Aorta (tissue), 5 donors: Measurements from ENCODE around the gene RXRA. TPM values are rescaled to one million over a fixed set of nuclear protein-coding genes. Genes with fewer than 3 reads are reported as not detected.

Experiments used
- ATAC-seq: fragments of 200-7000 bp; cut with Tn5 transposase; one replicate; pipeline ENCODE4 v1.9.1; 2022; ENCODE audit warnings: moderate library complexity; ENCODE audit not compliant: low FRiP score
- DNase-seq, 2 donors: peaks; one replicate each; pipeline ENCODE4 v3.0.0-alpha.2; 2020
- H3K27ac ChIP-seq, 2 donors: one replicate each; pipeline ENCODE4 v1.5.1; 2013; ENCODE audit warnings: low read length in 2 of 2, mild to moderate bottlenecking in 2 of 2, moderate library complexity in 2 of 2, control low read depth in 1 of 2, inconsistent platforms in 1 of 2, low read depth in 1 of 2
- H3K27me3 ChIP-seq, 2 donors: one replicate each; pipeline ENCODE4 v1.6.1; 2013; ENCODE audit warnings: control low read depth in 1 of 2, low read length in 1 of 2, mild to moderate bottlenecking in 1 of 2, moderate library complexity in 1 of 2; ENCODE audit not compliant: insufficient read depth in 2 of 2, control insufficient read depth in 1 of 2
- H3K36me3 ChIP-seq, 2 donors: one replicate each; pipeline ENCODE4 v1.6.1; 2013; ENCODE audit warnings: control low read depth in 1 of 2, low read length in 1 of 2, mild to moderate bottlenecking in 1 of 2; ENCODE audit not compliant: insufficient read depth in 2 of 2, control insufficient read depth in 1 of 2
- H3K4me1 ChIP-seq, 2 donors: one replicate each; pipeline ENCODE4 v1.6.1; 2013; ENCODE audit warnings: low read length in 2 of 2, control low read depth in 1 of 2, mild to moderate bottlenecking in 1 of 2, moderate library complexity in 1 of 2; ENCODE audit not compliant: insufficient read depth in 2 of 2, control insufficient read depth in 1 of 2
- H3K4me3 ChIP-seq, 2 donors: one replicate each; pipeline ENCODE4 v1.5.1; 2013; ENCODE audit warnings: low read length in 2 of 2, control low read depth in 1 of 2, mild to moderate bottlenecking in 1 of 2
- H3K9me3 ChIP-seq: one replicate; pipeline ENCODE4 v1.6.1; 2013; ENCODE audit warnings: mild to moderate bottlenecking, low read length; ENCODE audit not compliant: control insufficient read depth
- WGBS, 2 donors: extraction: QIAGEN DNeasy Blood & Tissue Kit; methylation state at CpG; one replicate each; pipeline ENCODE4 v1.1.7; 2013; 5-methylcytosine and 5-hydroxymethylcytosine counted together
- intact Hi-C, 2 donors: fragments of 100-400 bp; cut with DNase I; formaldehyde crosslinking; loops; one replicate each; pipeline versions ENCODE4 v1.14.2 to v1.15.0; 2022
- polyA plus RNA-seq, 2 donors: library from polyadenylated mRNA; stranded (reverse); fragments of 200-250 nt; gene quantifications; one replicate each; pipeline ENCODE4 v1.2.3, GENCODE V29; 2013
- total RNA-seq, 2 donors: library from RNA; stranded (reverse); fragmentation: NEBNext Ultra II Directional; extraction: Animal tissue kit (Norgen Biotek cat#: 25700); gene quantifications; one replicate each; pipeline ENCODE4 v1.2.1, GENCODE V29; 2021
- donor health status: healthy with polysubstance abuse.
- donor health status: Bipolar disorder and iron deficiency.
- donor health status: DM: no; HTN: no; CAD: no.
- donor health status: DM: no; HTN: no; CAD: no.
- donor health status: DM: yes; HTN: yes; CAD: no.

Gene RXRA
- total and polyA plus RNA-seq, 4 donors, result 17.7 to 67.8 (median 32.7) TPM

- intact Hi-C loops, result loop anchor here in 1 of 2 donors (5.0 kb wide), 1 partner anchor 71 kb away; no protein-coding TSS in a partner anchor
- no peaks in the 10 kb centered on the region for H3K9me3 ChIP-seq
Observed at GRCh38 chr9:134476272-134476941, 150.2 kb downstream of the RXRA start.

GRCh38 chr9:134476942-134477335 lies 150.7 kb downstream of the RXRA start:
- ATAC-seq (no peak), DNase-seq (no peak)
- intact Hi-C loops, result loop anchor here in 1 of 2 donors (5.0 kb wide), 1 partner anchor 70 kb away; no protein-coding TSS in a partner anchor
- H3K4me1 ChIP-seq, result peaks cover 0 to 4% of the 10 kb centered on the region in 2 donors
- no peak overlapping the region for H3K4me3 ChIP-seq
- no peaks in the 10 kb centered on the region for H3K36me3 ChIP-seq
- no peaks in the 10 kb centered on the region for H3K9me3 ChIP-seq
- H3K27ac ChIP-seq, result peak overlapping the region in 1 of 2 donors; percentile 60
- WGBS, 2 donors, result 61 to 62% methylated on average over 15 of the region's 15 CpGs
- H3K27me3 ChIP-seq, result no peaks in the 10 kb centered on the region

More at GRCh38 chr9:134476272-134476941, 150.2 kb downstream of the RXRA start:
- no peak for DNase-seq
- 89 to 95% methylated on average over 9 of the region's 9 CpGs for whole genome bisulfite sequencing, 2 donors
- peaks cover 0 to 4% of the 10 kb centered on the region in 2 donors for H3K4me1 ChIP-seq
- no peaks in the 10 kb centered on the region for H3K27me3 ChIP-seq
- no peak for ATAC-seq
- H3K36me3 ChIP-seq, result no peaks in the 10 kb centered on the region
- peak overlapping the region in 1 of 2 donors; percentile 53 for H3K27ac ChIP-seq
- no peak overlapping the region for H3K4me3 ChIP-seq

- H3K9me3 ChIP-seq, result no peaks in the 10 kb centered on the region
- no peaks in the 10 kb centered on the region for H3K36me3 ChIP-seq
- 9 to 13% methylated on average over 15 of the region's 15 CpGs for WGBS, 2 donors
- DNase-seq (no peak), ATAC-seq (no peak)
- peaks cover 0 to 4% of the 10 kb centered on the region in 2 donors for H3K4me1 ChIP-seq
- no peaks in the 10 kb centered on the region for H3K27me3 ChIP-seq
- peak overlapping the region in 1 of 2 donors; percentile 60 for H3K27ac ChIP-seq
- H3K4me3 ChIP-seq, result no peak overlapping the region
- intact Hi-C loops, result loop anchor here in 1 of 2 donors (5.0 kb wide), 1 partner anchor 70 kb away; no protein-coding TSS in a partner anchor
Observed at GRCh38 chr9:134477342-134477925, 151.2 kb downstream of the RXRA start.

- Histone ChIP-seq H3K9me3 (no peaks in the 10 kb centered on the region), H3K27me3 (no peaks in the 10 kb centered on the region), H3K36me3 (no peaks in the 10 kb centered on the region), H3K27ac (peak overlapping the region in 1 of 2 donors; percentile 53), H3K4me1 (peaks cover 0 to 4% of the 10 kb centered on the region in 2 donors), H3K4me3 (no peak overlapping the region)
- intact Hi-C loops, result loop anchor here in 1 of 2 donors (5.0 kb wide), 1 partner anchor 69 kb away; no protein-coding TSS in a partner anchor
- DNase-seq, result no peak
- WGBS, 2 donors, result 26 to 28% methylated on average over 14 of the region's 14 CpGs
- no peak for ATAC-seq
Observed at GRCh38 chr9:134477927-134478326, 151.7 kb downstream of the RXRA start.

GRCh38 chr9:134481762-134482161 lies 155.5 kb downstream of the RXRA start:
- no peak for DNase-seq
- Histone ChIP-seq H3K27me3 (no peaks in the 10 kb centered on the region), H3K27ac (no peak overlapping the region), H3K9me3 (no peaks in the 10 kb centered on the region), H3K4me3 (no peak overlapping the region), H3K4me1 (peaks cover 0 to 4% of the 10 kb centered on the region in 2 donors), H3K36me3 (no peaks in the 10 kb centered on the region)
- 90 to 95% methylated on average over 7 of the region's 7 CpGs for WGBS, 2 donors
- no peak for ATAC-seq
- intact Hi-C loops, result no loop called here

- no peaks in the 10 kb centered on the region for H3K36me3 ChIP-seq
- no peak overlapping the region for H3K27ac ChIP-seq
- no peaks in the 10 kb centered on the region for H3K9me3 ChIP-seq
- intact Hi-C loops, result no loop called here
- no peak overlapping the region for H3K4me3 ChIP-seq
- no peaks in the 10 kb centered on the region for H3K27me3 ChIP-seq
- ATAC-seq (no peak), DNase-seq (peak; percentile 26 to 62)
- H3K4me1 ChIP-seq, result peaks cover 0 to 4% of the 10 kb centered on the region in 2 donors
- 95 to 98% methylated on average over 10 of the region's 10 CpGs for WGBS, 2 donors
Observed at GRCh38 chr9:134482226-134482625, 156.0 kb downstream of the RXRA start.

GRCh38 chr9:134483361-134484184 lies 157.3 kb downstream of the RXRA start:
- Histone ChIP-seq H3K9me3 (no peaks in the 10 kb centered on the region), H3K27me3 (no peaks in the 10 kb centered on the region), H3K4me3 (no peak overlapping the region), H3K4me1 (no peaks in the 10 kb centered on the region), H3K27ac (no peak overlapping the region), H3K36me3 (no peaks in the 10 kb centered on the region)
- intact Hi-C loops, result no loop called here
- WGBS, 2 donors, result 91 to 95% methylated on average over 24 of the region's 24 CpGs
- DNase-seq, result peak; percentile 38 to 69
- ATAC-seq, result no peak

GRCh38 chr9:134484479-134484878 lies 158.2 kb downstream of the RXRA start:
- DNase-seq, result peak; percentile 12 to 45
- 89 to 93% methylated on average over 3 of the region's 3 CpGs for WGBS, 2 donors
- H3K27me3 ChIP-seq, result no peaks in the 10 kb centered on the region

More at GRCh38 chr9:134484479-134484878, 158.2 kb downstream of the RXRA start:
- Histone ChIP-seq H3K9me3 (no peaks in the 10 kb centered on the region), H3K27ac (no peak overlapping the region), H3K4me3 (no peak overlapping the region), H3K36me3 (no peaks in the 10 kb centered on the region), H3K4me1 (no peaks in the 10 kb centered on the region)
- no peak for ATAC-seq
- intact Hi-C loops, result no loop called here
